Sigmoid colon (tissue), 3 donors: ENCODE results near the gene NKD2.

Experiments used
- CTCF ChIP-seq, 4 experiments: fragments of 450-650 bp in 3 of 4; fragments of 200-600 bp in 1 of 4; IDR thresholded peaks; one replicate each; pipeline ENCODE4 v1.5.1; 2016 to 2019; ENCODE audit warnings: antibody characterized with exemption in 4 of 4, mild to moderate bottlenecking in 3 of 4, moderate library complexity in 2 of 4
- POLR2A ChIP-seq, 2 donors: fragments of 450-650 bp; IDR thresholded peaks; one replicate each; pipeline ENCODE4 v1.6.1; 2016; ENCODE audit warnings: antibody characterized with exemption in 2 of 2, mild to moderate bottlenecking in 2 of 2, moderate library complexity in 2 of 2

GRCh38 chr5:1062761-1063568, 54.4 kb downstream of the NKD2 start:
- TF ChIP-seq CTCF (IDR thresholded peaks at IDR 0.05) (no peak), POLR2A (IDR thresholded peaks at IDR 0.05) (no peak)
